Ramos (cell line): ENCODE data around the gene MRPL14.

Experiments
- in situ Hi-C: fragments of 300-500 bp; cut with MboI; formaldehyde crosslinking; loops from one replicate; pipeline ENCODE4 v1.14.3; 2022; ENCODE audit warnings: low sequenced_read_pairs; ENCODE audit not compliant: unreplicated experiment

MRPL14 gene

DNA sequence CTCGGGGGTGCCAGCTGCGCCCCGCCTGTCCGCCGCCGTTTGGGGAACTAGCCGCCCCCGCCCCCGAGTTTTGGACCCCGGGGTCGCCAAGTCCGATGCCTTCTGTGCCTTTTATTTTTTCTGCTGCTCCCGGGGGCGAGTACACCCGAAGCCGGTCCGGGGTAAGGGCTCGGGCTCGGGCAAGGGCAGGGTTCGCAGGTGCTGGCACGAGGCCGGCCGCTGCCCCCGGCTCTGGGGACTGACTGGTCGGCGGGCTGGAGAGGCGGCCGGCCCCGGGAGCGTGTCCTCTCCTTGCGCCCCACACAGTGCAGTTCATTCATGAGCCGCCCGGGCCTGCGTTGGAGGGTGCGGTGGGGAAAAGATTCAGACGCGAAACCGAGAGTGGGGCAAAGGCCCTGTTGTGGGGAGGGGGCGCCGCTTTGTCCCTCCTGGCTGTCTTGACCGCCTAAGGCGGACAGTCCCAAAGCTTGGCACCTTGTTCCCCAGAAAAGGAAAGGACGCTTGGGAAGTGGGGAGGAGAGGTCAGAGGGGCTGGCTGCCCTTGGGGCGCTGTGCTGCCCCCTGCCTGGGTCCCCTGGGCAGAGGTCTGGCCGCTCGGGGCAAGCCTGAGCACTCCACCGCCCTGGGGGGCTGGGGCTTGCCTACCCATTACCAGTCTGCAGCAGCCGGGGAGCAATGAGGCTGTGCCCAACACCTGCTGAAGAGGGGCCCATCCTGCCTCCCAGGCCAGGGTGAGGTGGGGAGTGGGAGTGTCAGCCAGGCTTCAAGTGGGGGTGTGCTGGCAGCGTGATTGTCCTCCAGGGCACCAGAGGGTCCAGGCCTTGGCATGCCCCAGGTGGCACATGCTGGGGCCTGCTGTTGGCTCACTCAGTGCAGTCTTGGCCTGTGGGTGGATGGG is 1.0 kb upstream of the MRPL14 start:
- in situ Hi-C loops, result no loop called here

GRCh38 chr6:44126320-44127149 is 717 bp downstream of the MRPL14 start:
- in situ Hi-C loops, result no loop called here

DNA sequence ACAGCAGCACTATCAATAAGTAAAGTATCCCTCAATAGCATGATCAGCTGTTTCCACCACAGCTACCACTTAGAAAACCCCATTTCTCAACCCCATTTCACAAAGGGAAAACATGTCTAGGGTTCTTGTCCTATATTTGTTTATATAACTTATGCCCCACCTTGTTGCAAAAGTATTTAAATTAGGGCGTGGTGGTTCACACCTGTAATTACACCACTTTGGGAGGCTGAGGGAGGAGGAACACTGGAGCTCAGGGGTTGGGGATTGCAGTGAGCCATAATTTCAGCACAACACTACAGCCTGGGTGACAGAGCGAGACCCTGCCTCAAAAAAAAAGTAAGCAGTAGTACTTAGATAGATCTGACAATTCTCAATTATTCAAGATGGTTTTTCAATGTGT is 3.7 kb downstream of the MRPL14 start:
- in situ Hi-C loops, result no loop called here

- in situ Hi-C loops, result no loop called here
Observed at GRCh38 chr6:44122801-44123200, 4.5 kb downstream of the MRPL14 start.

- in situ Hi-C loops, result no loop called here
Observed at GRCh38 chr6:44120692-44121443, 6.4 kb downstream of the MRPL14 start.

DNA sequence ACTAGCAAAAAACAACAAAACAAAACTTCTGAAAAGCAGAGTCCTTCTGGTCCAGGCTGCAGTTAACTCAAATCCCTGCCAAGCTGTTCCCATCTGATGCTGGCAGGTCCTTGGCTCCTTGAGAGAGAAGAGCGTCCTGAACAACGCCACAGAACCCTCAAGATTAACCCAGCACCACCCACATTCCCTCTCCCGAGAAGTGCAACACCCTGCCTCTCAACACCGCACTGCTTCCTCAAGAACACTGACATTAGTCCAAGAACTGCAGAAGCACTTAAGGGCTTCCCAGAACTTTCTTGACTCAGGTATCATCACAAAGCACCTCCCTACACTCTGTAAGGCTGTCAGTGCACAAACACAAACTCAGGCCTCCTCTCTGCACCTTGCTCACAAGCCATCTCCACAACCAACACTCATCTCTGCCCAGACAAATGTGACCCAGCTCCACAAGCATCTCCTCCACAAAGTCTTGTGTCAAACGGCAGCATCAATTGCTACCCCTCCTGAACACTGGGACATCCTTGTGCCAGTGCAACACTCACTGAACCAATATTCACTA is 7.5 kb downstream of the MRPL14 start:
- in situ Hi-C loops, result no loop called here

GRCh38 chr6:44117397-44118128 is 9.7 kb downstream of the MRPL14 start:
- in situ Hi-C loops, result no loop called here

GRCh38 chr6:44116641-44117382 is 10.4 kb downstream of the MRPL14 start:
- in situ Hi-C loops, result no loop called here

GRCh38 chr6:44115866-44116265 is 11.4 kb downstream of the MRPL14 start:
- in situ Hi-C loops, result no loop called here

DNA sequence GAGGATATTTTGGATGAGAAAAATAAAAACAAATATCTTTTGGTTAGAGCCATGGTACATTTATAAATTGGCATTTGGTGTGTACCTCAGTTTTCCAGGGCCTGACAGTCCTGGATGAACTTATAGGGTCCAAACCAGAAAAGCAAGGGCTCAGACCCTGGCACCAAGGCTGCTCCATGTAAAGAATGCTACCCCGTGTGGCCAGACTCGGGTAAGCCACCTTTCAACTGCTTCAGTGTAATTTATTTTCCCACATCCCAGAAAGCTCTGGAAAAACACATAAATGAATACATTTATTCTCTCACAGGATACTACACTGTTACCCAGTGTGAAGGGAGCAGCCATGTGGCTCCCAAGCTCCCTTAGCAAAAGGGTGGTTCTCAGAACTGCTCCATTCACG is 13.8 kb downstream of the MRPL14 start:
- in situ Hi-C loops, result no loop called here

- in situ Hi-C loops, result no loop called here
Observed at GRCh38 chr6:44111434-44112417, 15.5 kb downstream of the MRPL14 start.

DNA sequence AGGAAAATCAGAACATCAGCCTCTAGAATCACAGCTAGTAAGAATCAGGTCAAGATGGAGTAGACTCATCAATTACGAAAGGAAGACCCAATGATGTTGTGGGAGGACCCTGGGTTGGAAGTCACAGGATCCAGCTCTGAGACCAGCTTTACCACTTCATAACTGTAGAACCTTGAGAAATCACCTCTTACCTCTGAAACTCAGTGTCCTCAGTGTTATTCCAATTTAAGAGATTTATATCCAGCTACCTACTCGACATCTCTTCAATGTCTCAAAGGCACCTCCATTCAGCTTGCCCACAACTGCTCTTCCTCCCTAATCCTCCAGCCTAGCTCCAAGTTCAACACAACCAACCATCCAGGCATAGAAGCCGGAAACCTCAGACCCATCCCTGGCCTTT is 16.3 kb downstream of the MRPL14 start:
- in situ Hi-C loops, result no loop called here

GRCh38 chr6:44110005-44110676 is 17.1 kb downstream of the MRPL14 start:
- in situ Hi-C loops, result no loop called here

DNA sequence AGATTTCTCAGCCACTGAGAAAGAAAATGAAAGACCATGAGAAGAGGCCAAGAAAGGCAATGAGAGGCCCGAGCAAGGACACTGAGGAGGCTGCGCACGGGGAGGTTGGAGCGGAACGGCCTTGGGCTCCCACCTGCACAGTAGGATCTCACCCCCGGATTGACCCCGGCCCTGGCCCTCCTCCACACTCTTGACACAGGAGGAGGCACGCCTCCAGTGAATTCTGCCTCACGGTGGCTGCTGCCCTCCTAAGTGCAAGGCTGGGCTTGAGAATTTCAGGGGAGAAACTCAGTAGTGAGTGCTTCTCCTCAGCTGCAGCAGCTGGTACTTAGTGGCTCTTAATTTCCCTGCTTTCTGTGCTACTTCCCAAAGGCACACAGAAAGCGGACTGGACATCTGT is 18.0 kb downstream of the MRPL14 start:
- in situ Hi-C loops, result no loop called here

- in situ Hi-C loops, result no loop called here
Observed at GRCh38 chr6:44108471-44108870, 18.8 kb downstream of the MRPL14 start.

- in situ Hi-C loops, result no loop called here
Observed at GRCh38 chr6:44107017-44107416, 20.2 kb downstream of the MRPL14 start.

- in situ Hi-C loops, result no loop called here
Observed at GRCh38 chr6:44105993-44106740, 21.1 kb downstream of the MRPL14 start.
